Right ventricle myocardium superior (tissue), 1 donor: ENCODE data around the gene TEX22. TPM values are rescaled to one million over a fixed set of nuclear protein-coding genes. Genes with fewer than 3 reads are reported as not detected.

Source experiments
- ATAC-seq: fragments of 200-7000 bp; cut with Tn5 transposase; one replicate; pipeline ENCODE4 v1.9.1; 2020; ENCODE audit warnings: mild to moderate bottlenecking; ENCODE audit not compliant: poor library complexity
- DNase-seq: peaks from one replicate; pipeline ENCODE4 v3.0.0-alpha.2; 2020
- intact Hi-C: fragments of 100-400 bp; cut with DNase I; formaldehyde crosslinking; loops from one replicate; pipeline ENCODE4 v1.11.2; 2022
- total RNA-seq: library from RNA; stranded (reverse); fragmentation: NEBNext Ultra II Directional; extraction: Animal tissue kit (Norgen Biotek cat#: 25700); gene quantifications from one replicate; pipeline ENCODE4 v1.2.1, GENCODE V29; 2021
- donor health status: DM: no; HTN: yes; CAD: no; lungs with severe emphysema.

The TEX22 gene
- total RNA-seq, 1 donor from 2014 or later, result 1.9 TPM

GRCh38 chr14:105363847-105364708, 34.3 kb upstream of the TEX22 start:
- peak; percentile 41 for ATAC-seq
- DNase-seq, result no peak
- intact Hi-C loops, result no loop called here

GRCh38 chr14:105365101-105365500, 33.2 kb upstream of the TEX22 start:
- no peak for DNase-seq
- intact Hi-C loops, result no loop called here
- ATAC-seq, result no peak

- DNase-seq (no peak), ATAC-seq (no peak)
- intact Hi-C loops, result no loop called here
Observed at GRCh38 chr14:105365681-105366080, 32.7 kb upstream of the TEX22 start.

- DNase-seq (no peak), ATAC-seq (no peak)
- intact Hi-C loops, result no loop called here
Observed at GRCh38 chr14:105366386-105367074, 31.8 kb upstream of the TEX22 start.

- no peak for DNase-seq
- no peak for ATAC-seq
- intact Hi-C loops, result no loop called here
Observed at GRCh38 chr14:105367116-105368031, 31.0 kb upstream of the TEX22 start.

GRCh38 chr14:105368032-105368417, 30.3 kb upstream of the TEX22 start:
- no peak for ATAC-seq
- no peak for DNase-seq
- intact Hi-C loops, result no loop called here

GRCh38 chr14:105368426-105368825, 29.9 kb upstream of the TEX22 start:
- ATAC-seq (no peak), DNase-seq (no peak)
- intact Hi-C loops, result no loop called here

GRCh38 chr14:105368910-105369652, 29.3 kb upstream of the TEX22 start:
- DNase-seq (no peak), ATAC-seq (no peak)
- intact Hi-C loops, result no loop called here

- intact Hi-C loops, result loop anchor here (2.0 to 5.0 kb wide), 2 partner anchors 121 to 158 kb away; partner anchors contain the start of genes TEDC1 and TMEM121
- DNase-seq, result no peak
Observed at GRCh38 chr14:105369653-105370040, 28.7 kb upstream of the TEX22 start.

GRCh38 chr14:105374389-105374788, 23.9 kb upstream of the TEX22 start:
- intact Hi-C loops, result loop anchor here (5.0 kb wide), 1 partner anchor 153 kb away; the partner anchor contains the start of gene TMEM121
- no peak for ATAC-seq
- DNase-seq, result no peak

More at GRCh38 chr14:105369653-105370040, 28.7 kb upstream of the TEX22 start:
- no peak for ATAC-seq

GRCh38 chr14:105375635-105376057, 22.7 kb upstream of the TEX22 start:
- intact Hi-C loops, result no loop called here
- ATAC-seq (no peak), DNase-seq (no peak)

GRCh38 chr14:105376521-105377440, 21.6 kb upstream of the TEX22 start:
- intact Hi-C loops, result no loop called here
- no peak for ATAC-seq
- DNase-seq, result no peak

GRCh38 chr14:105377555-105378182, 20.7 kb upstream of the TEX22 start:
- no peak for ATAC-seq
- intact Hi-C loops, result no loop called here
- DNase-seq, result no peak

- DNase-seq (no peak), ATAC-seq (no peak)
- intact Hi-C loops, result no loop called here
Observed at GRCh38 chr14:105378199-105378598, 20.1 kb upstream of the TEX22 start.

GRCh38 chr14:105378873-105379685, 19.3 kb upstream of the TEX22 start:
- DNase-seq, result peak; percentile 33
- ATAC-seq, result no peak
- intact Hi-C loops, result no loop called here

- ATAC-seq (no peak), DNase-seq (peak; percentile 36)
- intact Hi-C loops, result no loop called here
Observed at GRCh38 chr14:105379946-105380345, 18.4 kb upstream of the TEX22 start.
